ENCODE measurements around the gene MYBPC2.

MYBPC2 gene

DNA sequence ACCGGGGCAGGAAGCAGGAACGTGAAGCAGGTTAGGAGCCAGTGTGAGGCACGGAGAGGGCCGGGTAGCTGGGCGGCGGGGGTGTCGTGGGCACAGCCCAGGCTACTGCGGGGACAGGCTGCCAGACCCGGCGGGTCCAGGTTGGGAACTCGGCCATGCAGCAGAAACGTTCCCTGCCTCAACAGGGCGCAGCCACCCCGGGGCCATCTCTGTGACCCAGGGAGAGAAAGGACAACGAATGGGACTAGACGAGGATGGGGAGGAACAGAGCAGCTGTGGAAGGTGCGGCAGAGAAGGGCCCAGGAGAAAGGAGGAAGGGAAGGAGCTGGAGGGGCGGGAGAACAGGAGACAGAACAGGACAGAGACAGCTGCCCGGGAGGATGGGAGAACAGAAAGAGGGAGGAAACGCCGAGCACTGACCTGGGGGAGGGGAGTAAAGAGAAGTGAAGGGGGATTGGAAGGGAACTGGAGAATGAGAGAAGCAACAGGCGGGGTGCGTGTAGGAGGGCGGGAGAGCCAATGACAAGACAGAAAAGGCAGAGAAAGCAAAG is 56.8 kb downstream of the MYBPC2 start:
- no peak for DNase-seq (ENCODE audit: low read depth, low spot score)
- H3K4me3 ChIP-seq (ENCODE audit: low read length), result no peak overlapping the region

- no peak for DNase-seq (ENCODE audit: low read depth, low spot score)
- H3K4me3 ChIP-seq (ENCODE audit: low read length), result no peak overlapping the region
These were observed 57.7 kb downstream of the MYBPC2 start for GRCh38 chr19:50490411-50490811.

- no peak overlapping the region for H3K4me3 ChIP-seq (ENCODE audit: low read length)
- DNase-seq (ENCODE audit: low read depth, low spot score), result no peak
These were observed 58.3 kb downstream of the MYBPC2 start for GRCh38 chr19:50490991-50491472.

DNA sequence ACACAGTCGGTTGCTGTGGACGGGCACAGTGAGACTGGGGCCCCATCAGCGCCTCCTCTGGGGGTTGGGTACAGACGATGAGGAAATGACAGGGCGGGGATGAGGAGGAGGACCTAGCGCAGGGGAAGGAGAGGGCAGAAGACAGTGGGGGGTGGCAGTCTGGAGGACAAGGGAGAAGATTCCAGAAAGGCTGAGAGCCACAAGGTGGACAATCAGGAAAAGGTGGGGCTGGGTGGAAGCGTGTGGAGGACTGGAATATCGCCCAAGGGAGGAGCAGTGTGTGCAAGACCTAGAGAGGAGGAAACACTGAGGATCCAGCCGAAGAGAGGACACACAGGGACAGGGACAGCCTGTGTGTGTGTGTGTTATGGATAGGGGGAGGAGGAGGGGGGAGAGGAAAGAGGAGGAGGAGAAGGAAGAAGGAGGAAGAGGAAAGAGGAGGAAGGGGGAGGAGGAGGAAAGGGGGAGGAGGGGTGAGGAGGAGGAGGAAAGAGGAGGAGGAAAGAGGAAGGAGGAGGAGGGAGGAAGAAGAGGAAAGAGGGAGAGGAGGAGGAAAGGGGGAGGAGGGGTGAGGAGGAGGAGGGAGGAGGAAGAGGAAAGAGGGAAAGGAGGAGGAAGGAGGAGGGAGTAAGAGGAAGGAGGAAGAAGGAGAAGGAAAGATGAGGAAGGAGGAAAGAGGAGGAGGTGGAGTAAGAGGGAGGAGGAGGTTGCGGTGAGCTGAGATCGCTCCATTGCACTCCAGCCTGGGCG is 59.8 kb downstream of the MYBPC2 start:
- no peak for DNase-seq (ENCODE audit: low read depth, low spot score)
- no peak overlapping the region for H3K4me3 ChIP-seq (ENCODE audit: low read length)

DNA sequence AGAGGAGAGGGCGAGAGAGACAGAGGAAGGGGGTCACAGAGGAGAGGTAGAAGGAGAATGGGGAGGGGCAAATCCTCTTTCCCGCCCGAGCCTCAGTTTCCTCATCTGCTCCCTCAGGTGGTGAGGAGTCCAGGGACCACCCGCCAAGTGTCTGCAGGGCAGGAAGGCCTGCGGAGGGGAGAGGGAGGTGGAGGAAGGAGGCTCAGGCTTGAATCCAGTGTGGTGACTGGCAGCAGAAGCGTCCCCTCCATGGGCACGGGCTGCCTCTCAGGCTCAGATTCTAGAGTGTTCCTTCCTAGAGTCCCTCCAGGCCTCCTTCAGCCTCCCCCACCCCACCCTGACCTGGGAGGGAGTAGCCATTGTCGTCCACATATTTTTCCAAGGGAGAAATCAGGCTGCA is 60.5 kb downstream of the MYBPC2 start:
- no peak for DNase-seq (ENCODE audit: low read depth, low spot score)
- H3K4me3 ChIP-seq (ENCODE audit: low read length), result no peak overlapping the region

DNA sequence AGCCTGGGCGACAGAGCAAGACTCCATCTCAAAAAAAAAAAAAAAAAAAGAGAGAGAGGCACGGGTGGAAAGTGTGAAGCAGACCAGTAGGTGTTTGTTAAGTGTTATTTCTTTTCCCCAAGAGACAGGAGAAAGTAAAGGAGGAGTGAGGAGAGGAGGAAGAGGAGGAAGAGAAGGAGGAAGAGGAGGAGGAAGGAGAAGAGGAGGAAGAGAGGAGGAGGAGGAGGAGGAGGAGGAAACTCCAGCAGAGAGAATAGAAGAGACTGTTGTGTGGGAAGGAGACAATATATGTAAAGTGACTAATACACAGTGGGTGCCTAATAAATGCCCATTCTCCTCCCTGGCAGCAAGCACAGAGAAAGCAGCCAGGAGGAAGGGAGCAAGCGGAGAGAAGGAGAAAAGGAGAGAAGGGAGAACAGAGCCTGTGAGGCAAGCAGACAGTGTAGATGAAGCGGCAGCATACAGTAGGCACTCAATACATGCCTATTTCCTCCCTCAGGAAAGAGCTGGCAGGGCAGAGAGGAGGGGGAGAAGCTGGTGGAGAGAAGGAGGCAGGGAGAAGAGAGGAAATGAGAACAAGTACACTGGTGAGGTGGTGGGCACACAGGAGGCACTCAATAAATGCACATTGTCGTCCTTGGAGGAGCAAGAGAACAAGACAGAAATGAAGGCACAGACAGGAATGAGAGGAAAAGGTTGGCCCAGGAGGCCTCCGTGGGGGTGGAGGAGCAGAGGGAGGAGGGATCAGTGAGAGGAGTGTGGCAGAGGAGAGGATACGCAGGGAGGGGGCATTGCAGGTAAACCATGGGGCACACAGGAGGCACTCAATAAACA is 61.7 kb downstream of the MYBPC2 start:
- H3K4me3 ChIP-seq (ENCODE audit: low read length), result no peak overlapping the region
- DNase-seq (ENCODE audit: low read depth, low spot score), result no peak

DNA sequence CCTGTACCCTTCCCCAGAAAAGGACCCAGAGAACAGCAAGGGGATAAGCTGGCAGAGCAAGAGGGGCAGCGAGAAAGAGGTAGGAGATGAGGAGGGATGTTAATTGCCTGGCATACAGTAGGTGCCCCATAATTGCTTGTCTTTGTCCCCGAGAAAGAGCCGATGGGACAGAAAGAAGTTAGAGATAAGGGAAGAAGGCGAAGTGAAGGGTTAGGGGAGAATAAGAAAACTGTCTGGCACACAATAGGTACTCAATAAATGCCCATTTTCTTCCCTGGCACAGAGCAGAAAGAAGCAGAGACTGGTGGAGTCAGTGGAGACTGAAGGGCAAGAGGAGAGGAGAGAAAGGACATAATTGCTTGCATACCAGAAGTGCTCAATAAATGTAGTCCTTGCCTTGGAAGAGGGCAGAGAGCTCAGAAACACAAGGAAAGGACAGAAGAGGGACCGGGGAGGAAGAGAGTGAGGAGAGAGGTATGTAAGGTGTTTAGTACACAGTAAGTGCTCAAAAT is 62.4 kb downstream of the MYBPC2 start:
- DNase-seq (ENCODE audit: low read depth, low spot score), result no peak

DNA sequence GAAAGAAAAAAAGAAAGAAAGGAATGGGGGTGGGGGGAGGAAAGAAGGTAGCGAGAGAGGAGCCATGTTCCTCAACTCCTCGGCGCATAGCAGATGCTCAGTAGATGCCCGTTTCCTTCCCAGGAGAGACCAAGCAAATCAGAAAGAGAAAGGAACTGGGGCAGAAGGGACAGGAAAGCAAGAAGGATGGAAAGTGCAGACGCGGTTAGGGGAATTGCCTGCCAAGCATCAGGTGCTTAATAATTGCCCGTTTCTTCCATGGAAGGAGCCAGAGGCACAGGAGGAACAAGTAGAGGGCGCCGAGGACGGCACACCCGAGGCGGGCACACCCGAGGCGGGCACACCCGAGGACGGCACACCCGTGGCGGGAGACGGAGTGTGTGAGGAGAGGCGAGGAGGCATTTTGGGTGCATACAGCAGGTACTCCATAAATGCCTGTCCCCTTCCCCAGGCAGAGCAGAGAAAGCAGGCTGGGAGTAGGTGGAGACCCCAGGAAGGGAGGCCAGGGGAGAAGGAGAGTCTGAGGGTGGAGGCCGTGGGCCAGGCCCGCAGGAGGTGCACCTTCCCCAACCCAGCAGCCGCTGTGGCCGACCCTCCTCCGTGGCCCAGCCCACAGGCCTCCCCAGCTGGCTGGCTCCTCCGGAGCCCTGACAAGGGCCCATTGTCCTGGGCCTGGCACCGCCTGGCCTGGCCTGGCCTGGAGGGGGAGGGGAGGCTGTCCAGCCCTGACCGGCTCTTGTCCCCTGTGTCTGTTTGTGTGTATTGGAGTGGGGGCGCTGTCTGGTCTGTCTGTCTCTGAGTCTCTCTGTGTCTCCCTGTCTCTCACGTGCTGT is 63.7 kb downstream of the MYBPC2 start:
- no peak overlapping the region for H3K4me3 ChIP-seq (ENCODE audit: low read length)
- DNase-seq (ENCODE audit: low read depth, low spot score), result no peak

More for the DNA sequence above, 62.4 kb downstream of the MYBPC2 start:
- no peak overlapping the region for H3K4me3 ChIP-seq (ENCODE audit: low read length)

DNA sequence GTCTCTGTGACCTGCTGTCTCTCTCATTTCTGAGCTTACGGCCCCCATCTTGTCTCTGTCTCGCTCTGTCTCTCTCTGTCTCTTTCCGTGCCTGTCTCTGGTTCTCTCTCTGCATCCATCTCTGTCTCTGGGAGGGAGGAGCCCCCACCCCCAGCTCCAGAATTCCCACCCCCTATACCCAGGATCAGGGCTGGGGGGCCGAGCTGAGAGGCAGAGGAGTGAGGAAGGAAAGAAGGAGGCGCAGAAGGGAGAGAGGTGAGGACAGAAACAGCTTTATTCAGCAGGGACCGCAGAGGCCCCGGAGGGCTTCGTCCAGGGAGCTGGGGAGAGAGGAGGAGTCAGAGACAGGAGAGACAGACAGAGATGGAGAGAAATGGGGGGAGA is 64.3 kb downstream of the MYBPC2 start:
- no peak overlapping the region for H3K4me3 ChIP-seq (ENCODE audit: low read length)
- no peak for DNase-seq (ENCODE audit: low read depth, low spot score)

- DNase-seq (ENCODE audit: low read depth, low spot score), result no peak
- no peak overlapping the region for H3K4me3 ChIP-seq (ENCODE audit: low read length)
These were observed 65.7 kb downstream of the MYBPC2 start for GRCh38 chr19:50498219-50499056.

GRCh38 chr19:50500060-50500752 is 67.5 kb downstream of the MYBPC2 start:
- no peak for DNase-seq (ENCODE audit: low read depth, low spot score)
- H3K4me3 ChIP-seq (ENCODE audit: low read length), result no peak overlapping the region

- H3K4me3 ChIP-seq (ENCODE audit: low read length), result no peak overlapping the region
These were observed 68.1 kb downstream of the MYBPC2 start for GRCh38 chr19:50500753-50501151.

GRCh38 chr19:50501186-50501567 is 68.5 kb downstream of the MYBPC2 start:
- H3K4me3 ChIP-seq (ENCODE audit: low read length), result no peak overlapping the region
- DNase-seq (ENCODE audit: low read depth, low spot score), result no peak

More at GRCh38 chr19:50500753-50501151, 68.1 kb downstream of the MYBPC2 start:
- DNase-seq (ENCODE audit: low read depth, low spot score), result no peak

- DNase-seq (ENCODE audit: low read depth, low spot score), result no peak
- no peak overlapping the region for H3K4me3 ChIP-seq (ENCODE audit: low read length)
These were observed 69.1 kb downstream of the MYBPC2 start for GRCh38 chr19:50501568-50502475.

- DNase-seq (ENCODE audit: low read depth, low spot score), result no peak
These were observed 73.3 kb downstream of the MYBPC2 start for GRCh38 chr19:50505856-50506611.

DNA sequence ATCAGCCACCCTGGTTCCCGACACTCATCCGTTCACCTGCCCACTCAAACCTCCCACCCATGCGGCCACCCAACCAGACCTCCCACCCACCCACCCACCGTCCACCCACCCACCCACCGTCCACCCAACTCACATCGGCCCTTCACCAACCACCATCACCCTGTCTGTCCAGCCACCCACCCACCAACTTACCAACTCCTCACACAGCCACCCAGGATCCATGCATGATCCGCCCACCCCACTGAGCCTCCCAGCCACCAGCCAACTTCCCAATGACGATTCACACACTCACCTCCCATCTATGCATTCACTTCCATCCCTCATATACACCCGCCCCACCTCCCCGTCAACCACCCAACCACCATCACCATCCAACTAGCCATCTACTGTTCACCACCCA is 74.0 kb downstream of the MYBPC2 start:
- DNase-seq (ENCODE audit: low read depth, low spot score), result no peak
- no peak overlapping the region for H3K4me3 ChIP-seq (ENCODE audit: low read length)

More at GRCh38 chr19:50505856-50506611, 73.3 kb downstream of the MYBPC2 start:
- H3K4me3 ChIP-seq (ENCODE audit: low read length), result no peak overlapping the region

All from Jurkat, Clone E6-1 (cell line).